Loucy (cell line): ENCODE data around the gene SEC16A.

Source experiments
- EZH2phosphoT487 ChIP-seq: fragments of 200-600 bp; IDR thresholded peaks from 2 replicates; pipeline ENCODE4 v1.6.1; 2018; ENCODE audit warnings: antibody characterized with exemption, mild to moderate bottlenecking, moderate library complexity, borderline replicate concordance
- TF ChIP-seq, protein P1 (sequence below): fragments of 200-600 bp; sonication (generic); conservative IDR thresholded peaks from 2 replicates; pipeline ENCODE4 v1.5.1; 2014; ENCODE audit warnings: mild to moderate bottlenecking, antibody characterized with exemption, low read length

DNA sequence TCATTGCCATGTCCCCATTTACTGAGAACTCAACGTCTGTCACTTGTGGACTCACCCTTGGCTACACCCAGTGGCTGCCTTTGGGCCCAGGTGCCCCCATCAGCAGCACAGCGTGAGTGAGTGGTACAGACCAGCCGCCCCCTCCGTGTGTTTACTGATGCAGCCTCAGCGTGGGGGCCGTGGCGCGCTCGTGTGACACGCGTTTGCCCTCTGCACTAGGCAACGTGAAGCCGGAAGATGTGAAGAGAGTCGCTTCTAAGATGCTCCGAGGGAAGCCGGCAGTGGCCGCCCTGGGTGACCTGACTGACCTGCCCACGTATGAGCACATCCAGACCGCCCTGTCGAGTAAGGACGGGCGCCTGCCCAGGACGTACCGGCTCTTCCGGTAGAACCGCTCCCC is 60.0 kb downstream of the SEC16A start:
- TF ChIP-seq, protein P1, sequence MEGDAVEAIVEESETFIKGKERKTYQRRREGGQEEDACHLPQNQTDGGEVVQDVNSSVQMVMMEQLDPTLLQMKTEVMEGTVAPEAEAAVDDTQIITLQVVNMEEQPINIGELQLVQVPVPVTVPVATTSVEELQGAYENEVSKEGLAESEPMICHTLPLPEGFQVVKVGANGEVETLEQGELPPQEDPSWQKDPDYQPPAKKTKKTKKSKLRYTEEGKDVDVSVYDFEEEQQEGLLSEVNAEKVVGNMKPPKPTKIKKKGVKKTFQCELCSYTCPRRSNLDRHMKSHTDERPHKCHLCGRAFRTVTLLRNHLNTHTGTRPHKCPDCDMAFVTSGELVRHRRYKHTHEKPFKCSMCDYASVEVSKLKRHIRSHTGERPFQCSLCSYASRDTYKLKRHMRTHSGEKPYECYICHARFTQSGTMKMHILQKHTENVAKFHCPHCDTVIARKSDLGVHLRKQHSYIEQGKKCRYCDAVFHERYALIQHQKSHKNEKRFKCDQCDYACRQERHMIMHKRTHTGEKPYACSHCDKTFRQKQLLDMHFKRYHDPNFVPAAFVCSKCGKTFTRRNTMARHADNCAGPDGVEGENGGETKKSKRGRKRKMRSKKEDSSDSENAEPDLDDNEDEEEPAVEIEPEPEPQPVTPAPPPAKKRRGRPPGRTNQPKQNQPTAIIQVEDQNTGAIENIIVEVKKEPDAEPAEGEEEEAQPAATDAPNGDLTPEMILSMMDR, result no peak
- no peak for TF ChIP-seq EZH2phosphoT487
